Measurements from ENCODE around the gene LMNB1. TPM values are rescaled to one million over a fixed set of nuclear protein-coding genes. Genes with fewer than 3 reads are reported as not detected.

The LMNB1 gene
- total RNA-seq, 1 donor, result 7.2 TPM

GRCh38 chr5:126746290-126746689 is 30.6 kb upstream of the LMNB1 start:
- DNase-seq (ENCODE audit: insufficient read length, low spot score, missing footprints), result no peak
- Histone ChIP-seq H3K4me1 (ENCODE audit: insufficient read depth, low read length) (peaks cover 6% of the 10 kb centered on the region), H3K4me2 (ENCODE audit: insufficient read depth, low read length) (no peak overlapping the region), H3K79me2 (ENCODE audit: insufficient read depth, low read length) (no peaks in the 10 kb centered on the region), H2AFZ (ENCODE audit: low read length) (no peak overlapping the region), H3K4me3 (ENCODE audit: insufficient read depth, low read length) (no peak overlapping the region), H3K36me3 (ENCODE audit: insufficient read depth, low read length) (no peaks in the 10 kb centered on the region), H3K27ac (ENCODE audit: low read depth, low read length) (no peak overlapping the region), H3K27me3 (ENCODE audit: insufficient read depth, low read length) (no peaks in the 10 kb centered on the region), H3K9me3 (ENCODE audit: low read depth, low read length) (no peaks in the 10 kb centered on the region), H4K20me1 (ENCODE audit: insufficient read depth, low read length) (no peaks in the 10 kb centered on the region)
- TF ChIP-seq CTCF (IDR thresholded peaks at IDR 0.05; ENCODE audit: extremely low read depth, low read depth, low read length), result no peak

GRCh38 chr5:126752081-126752785 is 24.7 kb upstream of the LMNB1 start:
- H3K27me3 ChIP-seq (ENCODE audit: insufficient read depth, low read length), result no peaks in the 10 kb centered on the region
- TF ChIP-seq CTCF (IDR thresholded peaks at IDR 0.05; ENCODE audit: extremely low read depth, low read depth, low read length), result no peak
- no peak for DNase-seq (ENCODE audit: insufficient read length, low spot score, missing footprints)
- no peak overlapping the region for H3K4me2 ChIP-seq (ENCODE audit: insufficient read depth, low read length)
- H3K36me3 ChIP-seq (ENCODE audit: insufficient read depth, low read length), result no peaks in the 10 kb centered on the region
- H3K4me3 ChIP-seq (ENCODE audit: insufficient read depth, low read length), result no peak overlapping the region
- peaks cover 6% of the 10 kb centered on the region for H3K4me1 ChIP-seq (ENCODE audit: insufficient read depth, low read length)
- H4K20me1 ChIP-seq (ENCODE audit: insufficient read depth, low read length), result no peaks in the 10 kb centered on the region
- H3K27ac ChIP-seq (ENCODE audit: low read depth, low read length), result no peak overlapping the region
- no peaks in the 10 kb centered on the region for H3K9me3 ChIP-seq (ENCODE audit: low read depth, low read length)
- no peaks in the 10 kb centered on the region for H3K79me2 ChIP-seq (ENCODE audit: insufficient read depth, low read length)
- no peak overlapping the region for H2AFZ ChIP-seq (ENCODE audit: low read length)

- no peaks in the 10 kb centered on the region for H3K79me2 ChIP-seq (ENCODE audit: insufficient read depth, low read length)
- H3K36me3 ChIP-seq (ENCODE audit: insufficient read depth, low read length), result no peaks in the 10 kb centered on the region
- TF ChIP-seq CTCF (IDR thresholded peaks at IDR 0.05; ENCODE audit: extremely low read depth, low read depth, low read length), result no peak
- H3K9me3 ChIP-seq (ENCODE audit: low read depth, low read length), result no peaks in the 10 kb centered on the region
- no peak overlapping the region for H3K27ac ChIP-seq (ENCODE audit: low read depth, low read length)
- DNase-seq (ENCODE audit: insufficient read length, low spot score, missing footprints), result no peak
- peaks cover 2% of the 10 kb centered on the region for H3K4me1 ChIP-seq (ENCODE audit: insufficient read depth, low read length)
- no peak overlapping the region for H3K4me3 ChIP-seq (ENCODE audit: insufficient read depth, low read length)
- H3K4me2 ChIP-seq (ENCODE audit: insufficient read depth, low read length), result no peak overlapping the region
- peaks cover 2% of the 10 kb centered on the region for H3K27me3 ChIP-seq (ENCODE audit: insufficient read depth, low read length)
- no peaks in the 10 kb centered on the region for H4K20me1 ChIP-seq (ENCODE audit: insufficient read depth, low read length)
- no peak overlapping the region for H2AFZ ChIP-seq (ENCODE audit: low read length)
Measured at GRCh38 chr5:126753227-126753626, 23.7 kb upstream of the LMNB1 start.

- H3K79me2 ChIP-seq (ENCODE audit: insufficient read depth, low read length), result no peaks in the 10 kb centered on the region
- H3K4me3 ChIP-seq (ENCODE audit: insufficient read depth, low read length), result no peak overlapping the region
- H3K27ac ChIP-seq (ENCODE audit: low read depth, low read length), result no peak overlapping the region
- no peak overlapping the region for H3K4me2 ChIP-seq (ENCODE audit: insufficient read depth, low read length)
- no peaks in the 10 kb centered on the region for H3K9me3 ChIP-seq (ENCODE audit: low read depth, low read length)
- TF ChIP-seq CTCF (IDR thresholded peaks at IDR 0.05; ENCODE audit: extremely low read depth, low read depth, low read length), result no peak
- no peaks in the 10 kb centered on the region for H4K20me1 ChIP-seq (ENCODE audit: insufficient read depth, low read length)
- H3K36me3 ChIP-seq (ENCODE audit: insufficient read depth, low read length), result no peaks in the 10 kb centered on the region
- H2AFZ ChIP-seq (ENCODE audit: low read length), result no peak overlapping the region
- no peak for DNase-seq (ENCODE audit: insufficient read length, low spot score, missing footprints)
- H3K4me1 ChIP-seq (ENCODE audit: insufficient read depth, low read length), result no peaks in the 10 kb centered on the region
- H3K27me3 ChIP-seq (ENCODE audit: insufficient read depth, low read length), result peaks cover 4% of the 10 kb centered on the region
Measured at GRCh38 chr5:126754609-126755008, 22.3 kb upstream of the LMNB1 start.
